GM19452 (cell line): ENCODE results near the gene EXOC5.

ENCODE experiments used
- ATAC-seq: cut with Tn5 transposase; IDR thresholded peaks from one replicate; pipeline ENCODE4 v1.9.1; 2021; ENCODE audit not compliant: unreplicated experiment

EXOC5 gene

GRCh38 chr14:57268161-57269069 is at the start of gene EXOC5, which contains the start of gene AP5M1:
TSS of gene EXOC5 (minus strand) at chr14:57268905. CDS start at chr14:57268648, 257 bp downstream.
TSS of gene AP5M1 (plus strand) at chr14:57268971. CDS start at chr14:57269315, 344 bp downstream.
- ATAC-seq: peak; percentile 82

- ATAC-seq: no peak
Observed at GRCh38 chr14:57317248-57317833, 48.6 kb upstream of the EXOC5 start.

GRCh38 chr14:57314396-57315089 is 45.8 kb upstream of the EXOC5 start:
- ATAC-seq: no peak

- no peak for ATAC-seq
Observed at GRCh38 chr14:57302883-57303282, 34.2 kb upstream of the EXOC5 start.

- no peak for ATAC-seq
Observed at GRCh38 chr14:57299511-57299910, 30.8 kb upstream of the EXOC5 start.

- no peak for ATAC-seq
Observed at GRCh38 chr14:57297852-57298251, 29.1 kb upstream of the EXOC5 start.

GRCh38 chr14:57295239-57295638 is 26.5 kb upstream of the EXOC5 start:
- ATAC-seq: no peak

- ATAC-seq: no peak
Observed at GRCh38 chr14:57293866-57294837, 25.4 kb upstream of the EXOC5 start.

GRCh38 chr14:57291692-57292647 is 23.3 kb upstream of the EXOC5 start:
- ATAC-seq: no peak

- no peak for ATAC-seq
Observed at GRCh38 chr14:57290751-57291150, 22.0 kb upstream of the EXOC5 start.

GRCh38 chr14:57287745-57288144 is 19.0 kb upstream of the EXOC5 start:
- ATAC-seq: no peak

- no peak for ATAC-seq
Observed at GRCh38 chr14:57277062-57277461, 8.4 kb upstream of the EXOC5 start.

- no peak for ATAC-seq
Observed at GRCh38 chr14:57275023-57275664, 6.4 kb upstream of the EXOC5 start.

GRCh38 chr14:57274551-57274950 is 5.8 kb upstream of the EXOC5 start:
- no peak for ATAC-seq

- no peak for ATAC-seq
Observed at GRCh38 chr14:57273236-57273635, 4.5 kb upstream of the EXOC5 start.

GRCh38 chr14:57266065-57266464 is 2.6 kb downstream of the EXOC5 start:
- no peak for ATAC-seq

- ATAC-seq: no peak
Observed at GRCh38 chr14:57262117-57262516, 6.6 kb downstream of the EXOC5 start.

GRCh38 chr14:57261604-57262003 is 7.1 kb downstream of the EXOC5 start:
- no peak for ATAC-seq

- no peak for ATAC-seq
Observed at GRCh38 chr14:57259672-57260071, 9.0 kb downstream of the EXOC5 start.
